OCI-LY1 (cell line): ENCODE data around the gene POSTN.

ENCODE experiments used
- H2AFZ ChIP-seq: fragments of 200-600 bp; sonication (generic), shearing (Covaris generic); 2 replicates; pipeline ENCODE4 v1.6.0; 2014; ENCODE audit warnings: antibody characterized with exemption, mild to moderate bottlenecking, low read length
- H3F3A ChIP-seq: fragments of 200-600 bp; sonication (generic), shearing (Covaris generic); 2 replicates; pipeline ENCODE4 v1.6.0; 2014; ENCODE audit warnings: mild to moderate bottlenecking, antibody characterized with exemption, low read length, moderate library complexity; ENCODE audit not compliant: insufficient read depth
- H3K27ac ChIP-seq: fragments of 200-600 bp; sonication (generic); 2 replicates; pipeline ENCODE4 v1.5.1; 2014; ENCODE audit warnings: low read length, mixed run types, mild to moderate bottlenecking, low read depth; ENCODE audit not compliant: poor library complexity, severe bottlenecking
- H3K27me3 ChIP-seq: fragments of 200-600 bp; sonication (generic); 2 replicates; pipeline ENCODE4 v1.6.0; 2014; ENCODE audit warnings: antibody characterized with exemption, mild to moderate bottlenecking, low read length, moderate library complexity; ENCODE audit not compliant: insufficient read depth
- H3K36me3 ChIP-seq: fragments of 200-600 bp; sonication (generic); 2 replicates; pipeline ENCODE4 v1.6.1; 2014; ENCODE audit warnings: mild to moderate bottlenecking, antibody characterized with exemption, low read length, moderate library complexity, mixed read lengths; ENCODE audit not compliant: insufficient read depth
- H3K4me1 ChIP-seq: fragments of 200-600 bp; sonication (generic); 2 replicates; pipeline ENCODE4 v1.5.1; 2014; ENCODE audit warnings: mild to moderate bottlenecking, low read length, moderate library complexity; ENCODE audit not compliant: insufficient read depth, severe bottlenecking
- H3K4me2 ChIP-seq: fragments of 200-600 bp; sonication (generic), shearing (Covaris generic); 2 replicates; pipeline ENCODE4 v1.6.1; 2014; ENCODE audit warnings: low read length
- H3K4me3 ChIP-seq: fragments of 200-600 bp; sonication (generic); 2 replicates; pipeline ENCODE4 v1.5.1; 2014; ENCODE audit warnings: low read length, low read depth, mild to moderate bottlenecking, mixed read lengths; ENCODE audit not compliant: poor library complexity, severe bottlenecking
- H3K79me2 ChIP-seq: fragments of 200-600 bp; shearing (Covaris generic); 2 replicates; pipeline ENCODE4 v1.6.1; 2016; ENCODE audit warnings: mixed run types, low read length, mixed read lengths; ENCODE audit not compliant: insufficient read depth
- H3K9ac ChIP-seq: fragments of 200-600 bp; sonication (generic), shearing (Covaris generic); 2 replicates; pipeline ENCODE4 v1.6.1; 2014; ENCODE audit warnings: mild to moderate bottlenecking, low read length, mixed read lengths
- H3K9me2 ChIP-seq: fragments of 200-600 bp; sonication (generic), shearing (Covaris generic); 2 replicates; pipeline ENCODE4 v1.6.1; 2014; ENCODE audit warnings: low read depth, mild to moderate bottlenecking, low read length, mixed read lengths
- H3K9me3 ChIP-seq: fragments of 200-600 bp; shearing (Covaris generic); 2 replicates; pipeline ENCODE4 v1.6.1; 2014; ENCODE audit warnings: low read length, mixed read lengths
- H4K20me1 ChIP-seq: fragments of 200-600 bp; sonication (generic), shearing (Covaris generic); 2 replicates; pipeline ENCODE4 v1.6.0; 2016; ENCODE audit warnings: mild to moderate bottlenecking, low read length; ENCODE audit not compliant: insufficient read depth
- EZH2 ChIP-seq: fragments of 200-600 bp; sonication (generic), shearing (Covaris generic); IDR thresholded peaks from 2 replicates; pipeline ENCODE4 v1.8.0; 2017; ENCODE audit warnings: borderline replicate concordance, mixed run types, mild to moderate bottlenecking, antibody characterized with exemption, low read length, moderate library complexity, mixed read lengths
- TF ChIP-seq, protein P1 (sequence below): fragments of 200-600 bp; sonication (generic), shearing (Covaris generic); IDR thresholded peaks from 2 replicates; pipeline ENCODE4 v1.5.1; 2017; ENCODE audit warnings: mild to moderate bottlenecking, antibody characterized with exemption, low read length, moderate library complexity, mixed read lengths

The POSTN gene

DNA sequence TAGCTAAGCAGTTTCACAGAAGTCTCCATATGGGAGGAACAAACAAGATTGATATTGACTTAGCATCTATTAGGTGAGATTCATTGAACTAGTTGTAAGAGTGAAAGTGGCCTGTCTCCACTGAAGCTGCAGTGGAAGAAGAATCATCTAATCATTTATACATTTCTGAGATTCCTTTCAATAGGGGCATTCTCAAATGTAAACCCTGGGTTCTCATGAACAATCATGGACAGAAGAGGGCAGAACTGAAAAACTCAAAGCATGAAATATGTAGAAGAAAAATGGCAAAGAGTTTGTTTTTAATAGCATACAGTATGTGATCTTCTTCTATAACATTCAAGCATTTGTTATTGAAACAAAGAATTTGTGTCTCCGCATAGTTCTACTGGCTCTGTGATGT lies 17.6 kb upstream of the POSTN start:
- no peaks in the 10 kb centered on the region for H4K20me1 ChIP-seq
- no peaks in the 10 kb centered on the region for H3K79me2 ChIP-seq
- no peaks in the 10 kb centered on the region for H3K36me3 ChIP-seq
- no peak overlapping the region for H2AFZ ChIP-seq
- H3K27ac ChIP-seq = no peak overlapping the region
- no peak overlapping the region for H3K4me3 ChIP-seq
- no peaks in the 10 kb centered on the region for H3F3A ChIP-seq
- H3K4me2 ChIP-seq = no peak overlapping the region
- no peaks in the 10 kb centered on the region for H3K9me3 ChIP-seq
- TF ChIP-seq, protein P1, sequence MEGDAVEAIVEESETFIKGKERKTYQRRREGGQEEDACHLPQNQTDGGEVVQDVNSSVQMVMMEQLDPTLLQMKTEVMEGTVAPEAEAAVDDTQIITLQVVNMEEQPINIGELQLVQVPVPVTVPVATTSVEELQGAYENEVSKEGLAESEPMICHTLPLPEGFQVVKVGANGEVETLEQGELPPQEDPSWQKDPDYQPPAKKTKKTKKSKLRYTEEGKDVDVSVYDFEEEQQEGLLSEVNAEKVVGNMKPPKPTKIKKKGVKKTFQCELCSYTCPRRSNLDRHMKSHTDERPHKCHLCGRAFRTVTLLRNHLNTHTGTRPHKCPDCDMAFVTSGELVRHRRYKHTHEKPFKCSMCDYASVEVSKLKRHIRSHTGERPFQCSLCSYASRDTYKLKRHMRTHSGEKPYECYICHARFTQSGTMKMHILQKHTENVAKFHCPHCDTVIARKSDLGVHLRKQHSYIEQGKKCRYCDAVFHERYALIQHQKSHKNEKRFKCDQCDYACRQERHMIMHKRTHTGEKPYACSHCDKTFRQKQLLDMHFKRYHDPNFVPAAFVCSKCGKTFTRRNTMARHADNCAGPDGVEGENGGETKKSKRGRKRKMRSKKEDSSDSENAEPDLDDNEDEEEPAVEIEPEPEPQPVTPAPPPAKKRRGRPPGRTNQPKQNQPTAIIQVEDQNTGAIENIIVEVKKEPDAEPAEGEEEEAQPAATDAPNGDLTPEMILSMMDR = no peak
- TF ChIP-seq EZH2 = no peak
- H3K27me3 ChIP-seq = no peaks in the 10 kb centered on the region
- no peaks in the 10 kb centered on the region for H3K4me1 ChIP-seq
- H3K9me2 ChIP-seq = no peaks in the 10 kb centered on the region
- no peak overlapping the region for H3K9ac ChIP-seq

DNA sequence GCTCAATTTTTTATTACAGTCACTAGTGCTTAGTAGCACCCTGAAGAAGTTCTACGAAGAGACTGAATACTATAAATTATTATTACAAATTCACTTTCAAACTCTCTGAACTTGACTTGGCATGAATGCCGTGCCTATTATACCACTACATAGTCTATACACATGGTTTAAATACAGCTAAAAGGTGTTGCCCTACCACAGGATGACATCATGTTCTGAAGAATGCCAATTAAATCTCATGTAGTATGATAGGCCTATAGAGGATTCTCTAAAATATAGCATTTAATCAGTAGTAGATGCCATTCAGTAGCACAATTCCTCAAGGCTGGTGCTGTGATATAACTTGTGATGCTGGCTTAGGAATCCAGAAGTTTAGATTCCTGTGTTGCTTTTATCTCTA lies 16.7 kb upstream of the POSTN start:
- H2AFZ ChIP-seq = no peak overlapping the region
- no peak overlapping the region for H3K4me2 ChIP-seq
- H3K9me2 ChIP-seq = no peaks in the 10 kb centered on the region
- H3K27ac ChIP-seq = no peak overlapping the region
- H3K27me3 ChIP-seq = no peaks in the 10 kb centered on the region
- H3K4me1 ChIP-seq = no peaks in the 10 kb centered on the region
- TF ChIP-seq, protein P1 = no peak
- TF ChIP-seq EZH2 = no peak
- no peaks in the 10 kb centered on the region for H4K20me1 ChIP-seq
- H3K9me3 ChIP-seq = no peaks in the 10 kb centered on the region
- H3F3A ChIP-seq = no peaks in the 10 kb centered on the region
- H3K4me3 ChIP-seq = no peak overlapping the region
- no peak overlapping the region for H3K9ac ChIP-seq
- H3K36me3 ChIP-seq = no peaks in the 10 kb centered on the region
- no peaks in the 10 kb centered on the region for H3K79me2 ChIP-seq

DNA sequence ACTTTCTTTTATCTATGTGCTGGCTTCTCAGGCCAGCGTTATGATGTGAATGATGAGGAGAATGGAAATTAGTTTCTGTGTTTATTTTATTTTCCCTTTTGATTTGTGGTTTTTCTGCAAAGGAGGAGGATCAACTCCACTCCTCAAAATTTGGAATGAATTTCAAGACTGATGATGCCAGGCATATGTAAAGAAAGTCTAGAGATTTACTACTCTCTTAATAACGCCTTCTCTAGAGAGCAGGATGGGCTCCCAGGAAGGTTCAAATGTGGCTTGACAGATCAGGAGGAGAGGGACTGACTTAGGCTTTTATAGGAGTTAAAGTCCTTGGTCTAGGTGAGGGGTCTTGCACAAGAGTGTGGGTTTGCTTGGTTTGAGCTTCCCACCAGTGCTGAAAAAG lies 15.1 kb upstream of the POSTN start:
- no peak overlapping the region for H3K27ac ChIP-seq
- H3K9ac ChIP-seq = no peak overlapping the region
- no peak for TF ChIP-seq EZH2
- TF ChIP-seq, protein P1 = no peak
- H4K20me1 ChIP-seq = no peaks in the 10 kb centered on the region
- no peaks in the 10 kb centered on the region for H3K36me3 ChIP-seq
- no peak overlapping the region for H2AFZ ChIP-seq
- no peaks in the 10 kb centered on the region for H3K9me2 ChIP-seq
- H3F3A ChIP-seq = no peaks in the 10 kb centered on the region
- no peaks in the 10 kb centered on the region for H3K4me1 ChIP-seq
- H3K9me3 ChIP-seq = no peaks in the 10 kb centered on the region
- no peaks in the 10 kb centered on the region for H3K27me3 ChIP-seq
- no peak overlapping the region for H3K4me3 ChIP-seq
- H3K4me2 ChIP-seq = no peak overlapping the region
- no peaks in the 10 kb centered on the region for H3K79me2 ChIP-seq
